Stimulated activated CD4-positive, alpha-beta T cell treated with anti-CD3 and anti-CD28 coated beads, Interleukin-1b, Interleukin-23, amount 100 ng/mL, for 48 hours (primary cell): ENCODE results near the gene AMBP.

Experiments used
- DNase-seq: peaks from one replicate; pipeline ENCODE4 v3.0.0-alpha.2; 2020

Gene AMBP

DNA sequence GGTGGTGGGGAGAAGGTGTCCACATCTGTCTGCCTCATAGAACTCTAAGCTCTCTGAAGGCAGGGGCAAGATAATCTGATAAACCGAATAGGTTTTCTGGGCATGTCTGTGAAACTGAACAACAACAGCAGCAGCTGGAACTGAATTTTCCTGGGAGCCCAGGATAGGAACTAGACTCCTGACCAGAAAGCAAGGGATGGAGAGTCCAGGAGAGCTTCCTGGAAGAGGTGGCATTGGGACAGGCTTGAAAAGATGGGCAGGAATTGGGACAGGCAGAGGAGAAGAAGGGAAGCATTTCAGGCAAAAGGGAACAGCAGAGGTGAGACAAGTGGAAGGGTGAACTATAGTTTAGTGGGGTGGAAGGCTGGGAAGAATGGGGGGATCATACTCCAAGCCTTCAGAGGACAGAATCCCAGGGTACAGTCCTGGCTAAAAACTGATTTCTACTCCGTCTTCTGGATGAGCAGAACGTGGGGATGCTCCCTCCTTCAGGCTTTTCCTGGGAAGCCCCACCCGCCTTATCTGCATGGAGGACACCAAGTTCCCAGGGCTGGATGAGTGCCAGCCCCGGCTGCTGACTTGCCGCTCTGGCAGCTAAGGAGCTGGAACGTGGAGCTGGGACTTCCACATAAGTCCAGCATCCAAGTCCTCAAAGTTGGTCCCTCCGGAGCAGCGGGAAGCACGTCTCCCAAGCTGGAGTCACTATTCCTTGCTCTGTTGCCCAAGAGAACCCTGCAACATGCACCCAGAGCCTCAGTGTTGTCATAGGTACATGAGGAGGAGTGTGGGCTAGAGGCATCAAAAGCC lies 34.9 kb upstream of the AMBP start:
- no peak for DNase-seq

DNA sequence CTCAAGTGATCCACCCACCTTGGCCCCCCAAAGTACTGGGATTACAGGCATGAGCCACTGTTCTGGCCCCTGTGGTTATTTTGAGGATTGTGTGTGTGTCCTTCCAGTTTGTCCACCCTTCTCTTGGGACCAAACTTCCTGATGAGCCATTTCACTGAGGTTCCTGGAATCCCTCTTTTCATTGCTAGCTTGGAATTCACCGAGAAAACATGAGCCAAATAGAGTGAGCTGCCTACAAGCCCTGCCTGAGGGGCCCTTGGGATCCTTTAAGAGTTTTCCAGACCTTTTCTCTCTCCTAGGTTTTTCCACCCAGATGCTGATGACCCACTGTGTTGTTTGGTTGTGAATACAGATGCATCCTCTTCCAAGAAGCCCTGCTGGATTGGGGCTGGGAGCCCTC lies 34.2 kb upstream of the AMBP start:
- DNase-seq = no peak

DNA sequence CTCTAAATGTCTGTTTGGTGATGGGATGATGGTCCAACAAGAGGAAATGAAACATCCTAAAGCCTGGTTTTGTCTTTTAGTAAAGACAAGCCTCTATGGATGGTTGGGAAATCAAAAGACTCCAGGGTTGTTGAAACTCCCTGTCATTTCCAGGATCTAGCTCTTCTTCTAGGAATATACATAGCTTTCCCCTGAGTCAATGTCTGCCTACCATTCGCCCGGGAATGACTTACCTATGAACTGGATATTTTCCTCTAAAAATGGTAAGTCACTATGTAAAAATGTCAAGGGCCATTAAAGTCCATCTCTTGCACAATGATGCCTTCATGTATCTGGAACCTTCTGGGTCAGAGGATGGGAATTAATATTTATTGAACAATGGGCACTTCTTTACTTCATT lies 32.1 kb upstream of the AMBP start:
- no peak for DNase-seq

DNA sequence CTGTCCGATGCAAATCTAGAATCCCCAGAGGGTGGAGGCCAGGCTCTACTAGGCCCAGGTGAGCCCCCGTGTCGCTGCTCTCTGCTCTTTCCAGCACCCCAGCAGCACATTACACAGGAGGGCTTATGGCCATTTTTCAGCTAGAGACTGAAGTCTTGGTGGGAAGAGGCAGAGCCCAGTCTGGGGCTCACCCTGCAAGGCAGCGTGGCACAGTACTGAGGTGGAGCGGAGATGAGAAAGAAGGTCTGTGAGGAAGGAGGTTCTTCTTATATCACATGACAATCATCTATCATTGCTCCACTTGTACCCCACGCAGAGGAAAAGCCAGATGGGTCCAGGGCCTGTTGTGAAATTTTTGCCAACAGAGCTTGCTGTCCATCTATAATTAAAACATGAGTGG lies 31.0 kb upstream of the AMBP start:
- no peak for DNase-seq

DNA sequence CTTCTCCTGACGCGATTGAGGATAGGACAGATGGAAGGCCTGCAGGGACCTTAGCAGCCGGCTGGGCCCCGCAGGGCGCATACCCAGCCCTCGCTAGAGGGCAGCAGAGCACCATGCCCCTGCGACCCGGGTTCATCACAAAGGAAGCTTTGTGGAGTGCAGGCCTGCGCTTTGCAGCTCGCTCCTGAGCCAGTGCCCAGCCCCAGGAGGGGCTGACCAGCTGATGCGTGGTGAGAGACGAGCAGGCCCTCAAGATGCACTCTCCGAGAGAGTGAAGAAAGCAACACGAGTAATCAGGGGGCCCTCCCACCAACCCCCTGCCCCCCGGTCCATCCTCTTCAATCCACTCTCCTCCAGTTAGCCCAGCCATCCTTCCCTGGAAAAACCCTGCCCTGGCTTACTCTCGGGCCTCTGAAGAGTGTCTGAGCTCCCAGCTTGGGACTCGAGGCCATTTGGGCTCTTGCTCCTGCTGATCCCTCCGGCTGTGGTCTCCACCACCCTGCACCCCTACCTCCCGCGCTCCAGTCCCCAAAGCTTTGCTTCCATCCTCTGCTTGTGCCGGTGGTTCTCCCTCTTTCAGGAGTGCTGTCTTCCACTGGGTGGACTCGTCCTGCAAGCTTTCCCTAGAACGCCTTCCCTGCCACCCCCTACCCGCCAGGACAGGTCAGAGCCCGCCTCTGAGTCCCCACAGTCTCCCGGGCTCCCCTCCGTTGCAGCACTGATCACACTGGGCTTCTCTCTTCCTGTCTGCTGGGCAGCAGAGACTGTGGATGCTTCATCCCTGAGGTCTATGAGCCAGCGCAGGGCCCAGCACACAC lies 30.1 kb upstream of the AMBP start:
- peak; percentile 62 for DNase-seq

DNA sequence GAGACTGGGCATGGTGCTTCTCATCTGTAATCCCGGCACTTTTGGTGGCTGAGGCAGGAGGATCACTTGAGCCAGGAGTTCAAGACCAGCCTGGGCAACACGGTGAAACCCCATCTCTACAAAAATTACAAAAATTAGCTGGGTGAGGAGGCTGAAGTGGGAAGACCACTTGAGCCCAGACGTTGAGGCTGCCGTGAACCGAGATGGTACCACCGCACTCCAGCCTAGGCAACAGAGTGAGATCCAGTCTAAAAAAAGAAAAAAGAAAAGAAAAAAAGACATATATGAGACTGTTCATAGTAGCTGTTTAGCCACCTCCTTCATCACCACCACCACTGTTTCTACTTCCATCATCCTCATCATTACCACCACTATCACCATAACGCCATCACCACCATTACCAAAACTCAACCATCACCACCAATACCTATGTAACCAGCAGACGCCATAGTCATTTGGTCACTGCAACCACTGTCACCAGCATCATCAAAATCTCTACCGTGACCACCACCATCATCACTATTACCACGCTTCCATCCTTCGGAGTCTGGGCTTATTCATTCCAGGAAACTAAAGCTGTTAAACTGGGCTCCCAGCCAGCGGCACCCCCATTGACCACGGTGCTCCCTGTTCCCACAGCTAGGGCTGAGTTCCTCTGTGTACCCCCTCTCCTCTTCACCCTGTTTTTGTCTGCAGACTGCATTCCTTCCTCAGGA lies 29.3 kb upstream of the AMBP start:
- no peak for DNase-seq

DNA sequence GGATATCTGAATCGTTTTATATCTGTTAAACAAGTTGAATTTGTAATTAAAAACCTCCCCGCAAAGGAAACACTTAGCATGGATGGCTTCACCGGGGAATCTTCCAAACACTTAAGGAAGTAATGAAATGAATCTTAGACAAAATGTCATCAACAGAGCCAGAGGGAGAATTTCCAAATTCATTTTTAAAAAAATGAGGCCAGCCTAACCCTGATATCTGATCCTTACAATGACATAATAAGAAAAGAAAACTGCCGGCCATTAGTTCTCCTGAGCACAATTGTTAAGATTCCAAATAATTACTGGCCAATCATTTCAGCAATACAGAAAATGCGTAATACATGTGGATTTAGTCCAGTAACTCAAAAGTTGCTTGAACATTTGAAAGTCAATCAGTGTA lies 27.1 kb upstream of the AMBP start:
- DNase-seq = no peak

DNA sequence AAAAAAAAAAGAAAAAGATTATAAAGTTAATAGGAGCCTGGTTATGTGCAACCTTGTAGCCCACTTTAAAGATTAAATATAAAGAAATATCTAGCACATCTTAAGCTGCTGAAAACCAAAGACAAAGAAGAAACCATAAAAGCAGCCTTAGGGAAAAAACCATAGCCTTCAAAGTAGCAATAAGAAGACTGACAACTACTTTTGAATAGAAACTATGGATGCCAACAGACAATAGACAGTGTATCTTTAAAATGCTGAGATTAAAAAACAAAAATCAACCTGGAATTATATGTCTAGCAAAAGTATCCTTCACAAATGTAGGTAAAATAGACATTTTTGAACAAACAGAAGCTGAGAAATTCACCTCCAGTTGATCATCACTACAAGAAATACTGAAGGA lies 24.4 kb upstream of the AMBP start:
- DNase-seq = no peak

DNA sequence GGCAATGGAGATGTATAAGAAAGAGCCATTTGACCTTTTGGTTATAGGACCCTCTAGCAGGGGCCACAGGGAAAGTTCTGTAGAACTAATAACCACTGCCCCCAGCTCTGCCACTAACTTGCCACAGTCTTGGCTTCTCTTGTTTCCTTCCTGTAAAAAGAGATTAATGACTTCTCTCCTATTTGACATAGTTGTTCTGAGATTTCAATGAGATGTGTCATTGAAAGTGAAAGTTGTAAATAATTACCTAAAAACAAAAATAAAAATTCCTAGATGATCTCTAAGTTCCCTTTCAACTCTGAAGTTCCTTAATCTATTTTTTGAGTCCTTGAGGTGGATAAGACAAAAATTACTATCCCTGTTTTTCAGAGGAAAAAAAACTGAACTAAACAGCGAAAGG lies 22.4 kb upstream of the AMBP start:
- no peak for DNase-seq

DNA sequence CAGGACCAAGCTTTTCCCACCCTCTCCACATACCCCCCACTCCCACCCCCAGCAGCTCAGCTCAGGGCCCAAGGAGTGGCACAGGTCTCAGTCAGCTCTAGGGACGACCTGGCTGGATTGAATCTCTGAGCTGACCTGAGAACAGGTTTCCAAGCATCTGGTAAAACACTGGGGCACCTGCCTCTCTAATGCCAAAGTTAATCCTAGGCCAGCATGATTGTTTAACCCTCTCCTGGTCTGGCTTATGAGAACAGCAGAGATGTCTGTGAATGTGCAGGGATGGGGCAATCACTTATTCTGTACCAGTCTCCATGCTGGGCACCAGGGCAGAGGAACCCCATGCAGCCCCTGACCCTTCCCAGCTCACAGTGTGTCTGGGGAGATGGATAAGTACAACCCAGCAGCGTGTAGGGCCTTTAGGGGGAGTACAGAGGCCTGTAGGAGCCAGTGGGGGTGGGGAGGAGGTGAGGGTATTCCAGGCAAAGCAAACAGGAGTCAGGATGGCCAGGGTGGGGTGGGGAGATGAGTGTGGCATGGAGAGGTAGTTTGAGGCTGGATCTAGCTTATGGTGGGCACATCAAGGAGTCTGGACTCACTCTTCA lies 21.7 kb upstream of the AMBP start:
- DNase-seq = no peak

DNA sequence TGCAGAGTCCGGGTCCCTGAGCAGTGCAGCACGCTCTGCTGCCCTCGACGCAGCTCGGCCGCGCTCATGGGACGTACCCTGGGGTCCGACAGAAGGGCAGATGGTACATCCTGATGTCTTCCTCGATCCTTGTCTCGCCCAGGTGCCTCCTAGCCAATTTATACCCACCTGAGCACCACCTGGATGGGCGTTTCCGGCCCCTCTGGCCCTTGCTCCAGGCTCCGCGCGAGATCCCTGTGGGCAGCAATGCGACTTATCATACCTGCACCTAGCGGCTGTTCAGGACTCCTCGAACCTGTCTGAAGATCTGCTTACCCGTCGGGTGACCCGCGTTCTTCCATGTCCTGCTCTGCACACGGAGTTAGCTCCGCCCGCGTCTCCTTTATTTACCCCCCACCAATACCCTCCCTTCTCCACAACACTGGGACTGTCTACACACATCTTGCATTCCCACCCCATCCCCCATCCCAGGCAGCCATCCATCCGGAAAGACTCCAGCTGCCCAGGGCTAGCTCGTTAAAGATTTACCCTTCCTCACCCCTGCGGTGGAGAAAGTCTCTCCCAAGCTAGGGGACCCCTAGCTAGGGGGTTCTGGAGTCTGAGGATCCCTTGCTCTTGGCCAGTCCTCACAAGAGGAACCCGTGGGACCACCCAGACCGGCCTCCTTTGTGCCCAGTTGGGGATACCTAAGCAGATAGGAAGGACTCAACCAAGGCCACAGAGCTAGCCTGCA lies 21.0 kb upstream of the AMBP start, which contains the start of gene KIF12:
Gene KIF12, minus strand, starts transcription at position 357 of the 733 bp plus-strand sequence. Its CDS starts 16 bp downstream, at position 341.
- no peak for DNase-seq

DNA sequence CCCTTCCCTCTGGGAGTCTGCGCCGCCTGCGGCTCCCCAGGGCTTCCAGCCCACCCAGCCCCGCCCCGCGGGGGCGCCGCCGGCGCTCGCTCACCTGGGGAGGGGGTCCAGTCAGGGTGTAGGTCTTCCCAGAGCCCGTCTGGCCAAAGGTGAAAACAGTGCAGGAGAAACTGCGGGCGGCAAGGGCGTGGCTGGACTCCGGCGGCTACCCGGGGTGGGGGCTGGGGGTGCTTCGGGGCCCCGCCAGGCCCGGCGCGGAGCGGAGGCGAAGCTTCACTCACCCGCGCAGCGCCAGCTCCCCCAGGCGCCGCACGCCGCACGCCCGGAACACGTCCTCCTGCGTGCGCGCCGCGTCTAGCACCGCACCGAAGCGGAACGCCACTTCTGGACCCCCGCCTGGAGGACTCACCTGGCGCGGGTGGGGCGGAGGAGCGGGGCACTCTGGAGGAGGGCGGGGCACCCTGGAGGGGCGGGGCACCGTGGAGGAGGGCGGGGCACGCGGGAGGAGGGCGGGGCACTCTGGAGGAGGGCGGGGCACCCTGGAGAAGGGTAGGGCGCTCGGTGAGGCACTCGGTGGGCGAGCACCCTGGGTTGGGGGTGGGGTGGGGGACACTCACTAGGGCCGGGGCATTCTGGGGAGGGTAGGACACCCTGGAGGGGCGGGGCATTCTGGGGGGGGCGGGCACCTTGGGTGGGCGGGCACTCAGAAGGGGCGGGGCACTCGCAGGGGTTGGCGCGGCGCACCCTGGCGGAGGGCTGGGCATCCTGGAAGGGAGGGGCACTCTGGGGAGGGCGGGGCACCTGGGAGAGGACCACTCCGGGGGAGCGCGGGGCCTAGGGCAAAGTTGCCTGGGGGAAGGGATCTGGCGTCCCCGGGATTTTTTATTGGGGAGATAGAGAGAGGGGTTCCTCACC lies 20.2 kb upstream of the AMBP start:
- peak; percentile 43 for DNase-seq

DNA sequence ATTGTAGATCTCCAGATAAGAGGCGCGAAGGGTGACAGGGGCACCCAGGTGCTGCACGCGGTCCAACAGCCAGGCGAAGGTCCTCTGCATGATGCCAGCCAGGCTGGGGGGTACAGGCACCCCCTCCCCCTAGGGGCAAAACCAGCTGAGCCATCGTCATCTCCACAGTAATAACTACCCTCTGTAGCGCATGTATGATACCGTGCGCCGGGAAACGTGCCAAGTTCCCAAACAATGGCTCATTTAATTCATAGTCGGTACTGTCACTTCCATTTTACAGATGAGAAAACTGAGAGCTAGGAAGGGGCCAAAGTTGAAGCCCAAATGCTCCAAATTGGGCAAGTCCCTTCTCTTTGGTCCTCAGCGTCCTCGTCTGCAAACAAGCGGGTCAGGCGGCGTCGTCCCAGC lies 19.5 kb upstream of the AMBP start:
- no peak for DNase-seq

DNA sequence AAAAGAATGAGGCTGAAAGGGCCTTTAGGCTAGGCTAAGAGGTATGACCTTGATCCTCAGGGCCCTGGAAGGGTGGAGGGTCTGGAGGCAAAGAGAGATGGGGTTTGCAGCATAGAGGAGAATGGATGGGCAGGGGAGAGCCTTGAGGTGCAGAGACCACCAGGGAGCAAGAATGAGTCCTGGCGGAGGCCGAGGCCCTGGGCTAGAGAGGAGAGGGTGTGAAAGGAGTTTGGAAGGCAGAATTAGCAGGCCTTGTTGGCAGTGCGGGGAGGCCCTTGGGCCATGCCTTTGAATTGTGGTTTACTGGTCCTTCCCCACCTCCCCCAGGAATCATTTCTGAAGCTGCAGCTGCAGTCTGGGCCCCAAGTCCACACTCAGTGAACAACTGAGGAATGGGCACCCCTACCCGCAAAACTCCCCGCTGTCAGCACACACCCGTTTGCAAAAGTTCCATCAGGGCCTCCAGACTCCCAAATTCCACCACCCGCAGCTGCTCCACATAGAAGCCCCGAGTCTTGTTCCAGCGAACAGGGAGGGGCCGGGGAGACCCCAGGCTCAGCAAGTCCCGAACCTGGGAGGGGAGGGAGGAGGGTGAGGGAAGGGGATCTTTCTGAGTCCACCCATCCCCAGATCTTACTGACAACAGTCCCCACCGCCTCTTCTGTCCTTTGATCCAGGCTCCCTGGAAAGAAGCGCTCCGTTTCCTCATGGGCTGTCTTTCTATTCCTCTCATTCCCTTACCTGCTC lies 18.9 kb upstream of the AMBP start:
- no peak for DNase-seq

DNA sequence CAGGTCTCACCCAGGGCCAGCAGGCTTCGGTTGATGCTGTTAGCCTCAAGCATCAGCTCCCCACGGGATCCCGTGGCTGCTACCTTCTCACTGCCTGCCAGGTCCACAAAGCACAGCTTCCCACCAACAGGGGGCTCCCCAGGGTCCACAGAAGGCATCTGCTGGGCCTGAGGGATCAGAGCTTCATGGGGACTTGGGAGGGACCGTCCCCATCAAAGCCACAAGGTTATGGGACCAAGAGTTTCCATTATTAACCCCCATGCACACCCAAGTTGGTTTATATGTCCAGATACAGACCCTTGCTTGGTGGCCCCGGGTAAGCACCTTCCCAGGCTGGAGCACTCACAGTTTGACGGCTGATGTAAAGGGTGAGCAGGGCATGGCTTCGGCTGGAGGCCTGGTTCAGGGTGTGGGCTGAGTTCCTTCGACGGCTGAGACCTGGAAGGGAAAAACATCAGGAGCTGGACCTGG lies 18.0 kb upstream of the AMBP start:
- no peak for DNase-seq

DNA sequence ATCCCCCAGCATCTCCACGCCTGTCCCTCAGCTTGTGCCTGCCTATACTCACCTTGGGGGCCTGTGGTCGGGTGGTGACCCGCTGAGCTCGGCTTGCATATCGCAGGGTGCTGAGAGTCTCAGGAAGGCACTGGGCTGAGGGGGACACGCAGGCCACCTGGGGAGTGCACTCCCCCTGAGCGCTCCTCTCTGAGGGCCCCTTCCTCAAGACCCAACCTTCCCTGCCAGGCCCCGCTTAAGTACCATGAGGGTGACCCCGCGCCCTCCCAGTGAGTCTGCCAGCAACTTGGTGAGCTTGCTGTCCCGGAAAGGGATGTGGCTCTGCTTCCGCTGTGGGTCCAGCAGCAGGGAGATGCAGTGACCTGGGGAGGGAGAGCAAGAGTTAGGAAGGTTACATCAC lies 16.9 kb upstream of the AMBP start:
- DNase-seq = no peak

DNA sequence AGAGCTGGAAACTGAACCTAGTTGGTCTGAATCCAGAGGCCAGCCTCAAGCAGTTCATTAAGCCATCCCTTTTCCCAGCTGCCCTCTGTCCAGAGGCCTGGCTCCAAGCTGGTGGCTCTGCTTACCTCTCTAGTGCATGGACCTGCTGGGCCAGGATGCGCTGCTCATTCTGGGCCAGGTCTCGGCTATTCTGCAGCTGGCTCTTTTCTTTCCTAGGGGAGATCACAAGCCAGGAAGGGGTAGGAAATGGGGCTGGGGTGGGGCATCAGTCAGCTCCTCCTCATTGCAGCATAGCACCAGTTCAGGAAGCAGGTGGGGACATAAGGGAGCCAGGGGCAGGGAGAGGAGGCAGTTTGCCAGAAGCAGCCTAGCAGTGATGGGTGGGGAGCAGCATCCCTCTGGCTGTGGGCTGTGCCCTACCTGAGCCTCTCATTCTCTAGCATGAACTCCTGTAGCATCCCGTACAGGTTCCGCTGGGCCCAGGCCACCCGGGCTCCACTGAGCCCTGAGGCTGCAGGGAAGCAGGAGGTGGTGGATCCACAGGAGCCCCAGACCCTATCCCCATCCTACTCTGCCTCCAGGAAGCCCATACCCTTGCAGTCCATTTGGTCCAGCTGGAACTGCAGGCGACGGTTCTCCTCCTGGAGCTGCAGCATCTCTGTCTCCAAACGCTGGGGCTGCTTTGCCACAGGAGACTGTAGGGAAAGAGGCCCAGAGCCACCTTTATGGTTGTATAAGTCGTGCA lies 15.8 kb upstream of the AMBP start:
- no peak for DNase-seq

DNA sequence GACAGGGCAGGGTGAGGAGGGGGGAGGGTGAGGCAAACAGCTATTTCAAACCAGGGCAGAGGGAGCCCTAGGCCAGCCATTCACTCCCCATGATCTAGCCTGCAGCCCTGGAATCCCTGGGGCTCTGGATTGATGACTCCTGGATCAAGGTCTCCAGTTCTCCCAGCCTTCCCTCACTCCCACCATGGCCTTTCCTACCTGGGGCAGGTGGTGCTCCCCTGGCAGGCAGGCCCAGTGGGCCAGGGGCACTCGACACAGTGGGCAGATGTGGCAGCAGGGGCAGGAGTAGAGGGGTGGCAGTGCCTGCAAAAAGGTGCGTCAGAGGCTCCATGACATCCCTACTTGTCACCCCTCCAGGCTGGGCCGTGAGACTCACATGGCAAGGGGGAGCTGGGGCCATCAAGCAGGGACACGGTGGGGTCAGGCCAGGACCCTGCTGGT lies 15.0 kb upstream of the AMBP start:
- DNase-seq = no peak

DNA sequence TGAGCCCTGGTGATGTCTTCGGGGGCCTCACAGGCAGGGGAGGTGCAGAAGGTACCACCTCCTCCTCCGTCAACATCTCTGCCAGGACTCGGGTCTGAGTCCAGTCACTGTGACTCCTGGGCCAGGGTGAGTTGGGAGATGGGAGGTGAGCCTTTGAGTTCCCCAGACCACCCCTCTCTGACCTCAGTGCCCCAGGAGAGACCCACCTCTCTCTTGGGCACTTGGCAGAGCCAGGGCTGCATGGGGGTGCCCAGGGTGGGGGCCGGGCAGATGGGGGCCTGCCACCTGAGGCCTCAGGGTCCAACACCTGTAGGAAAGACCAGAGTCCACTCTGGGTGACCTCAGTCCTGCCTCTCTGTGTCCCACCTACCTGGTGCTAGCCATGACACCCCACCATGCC lies 14.2 kb upstream of the AMBP start:
- DNase-seq = no peak

DNA sequence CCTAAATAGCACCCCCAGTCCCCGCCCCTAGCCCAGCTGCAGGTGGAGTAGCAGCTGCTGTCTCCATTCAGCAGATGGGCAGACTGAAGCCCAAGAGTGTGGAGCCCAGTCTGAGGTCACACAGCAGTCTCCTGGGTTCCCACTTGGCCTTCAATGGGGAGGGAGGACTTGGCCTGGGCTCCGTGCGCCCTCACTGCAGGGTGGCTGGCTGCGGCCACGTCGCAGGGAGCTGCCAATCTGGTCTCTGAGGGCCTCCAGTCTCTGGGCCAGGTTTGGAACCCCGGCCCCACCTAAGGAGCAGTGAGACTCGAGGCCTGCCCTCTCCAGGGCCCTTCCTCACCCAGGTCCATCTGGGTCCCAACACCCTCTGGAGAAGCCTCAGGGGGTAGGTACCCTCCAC lies 13.6 kb upstream of the AMBP start:
- no peak for DNase-seq
